HepG2 (cell line): ENCODE results near the gene IRF3. TPM values are rescaled to one million over a fixed set of nuclear protein-coding genes. Genes with fewer than 3 reads are reported as not detected.
A peak's percentile ranks its signal among the peaks of the same experiment; 100 is the strongest.

Source experiments
- ELF4 ChIP-seq: sonication (generic); formaldehyde crosslinking; IDR thresholded peaks from 2 replicates; pipeline ENCODE4 v1.5.0; 2020; ENCODE audit warnings: missing genetic modification reagents, mild to moderate bottlenecking, moderate library complexity, borderline replicate concordance
- GABPB1 ChIP-seq: IDR thresholded peaks from 2 replicates; pipeline ENCODE4 v1.6.1; 2016; ENCODE audit warnings: mild to moderate bottlenecking, missing genetic modification reagents, moderate library complexity, missing compliant biosample characterization
- GFI1 ChIP-seq: sonication (generic); formaldehyde crosslinking; IDR thresholded peaks from 2 replicates; pipeline ENCODE4 v1.5.0; 2020; ENCODE audit warnings: missing genetic modification reagents, mild to moderate bottlenecking, borderline replicate concordance
- GZF1 ChIP-seq: sonication (generic); formaldehyde crosslinking; IDR thresholded peaks from 2 replicates; pipeline ENCODE4 v1.5.1; 2020; ENCODE audit warnings: mild to moderate bottlenecking, missing genetic modification reagents
- HBP1 ChIP-seq: IDR thresholded peaks from 2 replicates; pipeline ENCODE4 v1.6.1; 2016; ENCODE audit warnings: low read depth, control low read depth
- MED13 ChIP-seq: sonication (generic); formaldehyde crosslinking; IDR thresholded peaks from 2 replicates; pipeline ENCODE4 v1.5.0; 2020; ENCODE audit warnings: missing genetic modification reagents
- MIER3 ChIP-seq: IDR thresholded peaks from 2 replicates; pipeline ENCODE4 v1.6.1; 2016; ENCODE audit warnings: missing compliant biosample characterization, borderline replicate concordance
- NFYC ChIP-seq: IDR thresholded peaks from 2 replicates; pipeline ENCODE4 v1.6.1; 2016; ENCODE audit warnings: missing genetic modification reagents, missing compliant biosample characterization
- RORA ChIP-seq: sonication (generic); formaldehyde crosslinking; IDR thresholded peaks from 2 replicates; pipeline ENCODE4 v1.5.0; 2020; ENCODE audit warnings: mild to moderate bottlenecking, missing genetic modification reagents, moderate library complexity
- SP1 ChIP-seq, 2 experiments: fragments of 450-650 bp in 1 of 2; sonication (generic) in 1 of 2; formaldehyde crosslinking in 1 of 2; IDR thresholded peaks; 2 replicates each; pipeline versions ENCODE4 v1.4.0 to v1.6.1; 2016 to 2020; ENCODE audit warnings: missing genetic modification reagents in 1 of 2
- TCF12 ChIP-seq, 2 experiments: fragments of 450-650 bp in 1 of 2; sonication (generic) in 1 of 2; formaldehyde crosslinking in 1 of 2; IDR thresholded peaks; 2 replicates each; pipeline versions ENCODE4 v1.6.1 to v1.8.0; 2017 to 2022; ENCODE audit warnings: antibody characterized with exemption in 1 of 2, mild to moderate bottlenecking in 1 of 2, missing genetic modification reagents in 1 of 2, moderate library complexity in 1 of 2
- ZBTB37 ChIP-seq: sonication (generic); formaldehyde crosslinking; IDR thresholded peaks from 2 replicates; pipeline ENCODE4 v1.4.0; 2020; ENCODE audit warnings: mild to moderate bottlenecking, missing genetic modification reagents
- ZNF207 ChIP-seq: fragments of 450-650 bp; IDR thresholded peaks from 2 replicates; pipeline ENCODE4 v1.6.1; 2016; ENCODE audit warnings: antibody characterized with exemption, borderline replicate concordance
- ZNF232 ChIP-seq: sonication (generic); formaldehyde crosslinking; IDR thresholded peaks from 2 replicates; pipeline ENCODE4 v1.4.0; 2020; ENCODE audit warnings: missing genetic modification reagents, borderline replicate concordance
- ZNF235 ChIP-seq: sonication (generic); formaldehyde crosslinking; IDR thresholded peaks from 2 replicates; pipeline ENCODE4 v1.8.1; 2023; ENCODE audit warnings: mild to moderate bottlenecking, missing genetic modification reagents, borderline replicate concordance
- ZNF296 ChIP-seq: sonication (generic); formaldehyde crosslinking; conservative IDR thresholded peaks from 2 replicates; pipeline ENCODE4 v1.5.0; 2020; ENCODE audit warnings: mild to moderate bottlenecking, missing genetic modification reagents
- ZNF552 ChIP-seq: sonication (generic); formaldehyde crosslinking; IDR thresholded peaks from 2 replicates; pipeline ENCODE4 v1.9.0; 2022; ENCODE audit warnings: missing genetic modification reagents, mild to moderate bottlenecking, borderline replicate concordance
- polyA plus RNA-seq, 8 experiments: library from polyadenylated mRNA; depleted of rRNA in 3 of 8; stranded (reverse) in 7 of 8; unstranded in 1 of 8; fragments of >200 nt; fragmentation: Illumina TruSeq in 4 of 8; extraction: Trizol in 4 of 8; gene quantifications; 2 replicates each; pipeline versions ENCODE4 v1.2.1 to v1.2.3, GENCODE V29; 2011 to 2016; ENCODE audit warnings: low read depth in 4 of 8, missing spikeins in 1 of 8, mixed read lengths in 1 of 8; ENCODE audit not compliant: insufficient read depth in 1 of 8
- total RNA-seq, 5 experiments: library from RNA; depleted of rRNA; stranded (reverse); fragments of >200 nt; fragmentation: Illumina TruSeq; extraction: Trizol; gene quantifications; 2 replicates each; pipeline ENCODE4 v1.2.3, GENCODE V29; 2016; ENCODE audit warnings: low read depth in 1 of 5
- TF ChIP-seq, protein P1 (sequence below): IDR thresholded peaks from 2 replicates; pipeline ENCODE4 v1.6.1; 2016; ENCODE audit warnings: missing genetic modification reagents, missing compliant biosample characterization
- TF ChIP-seq, protein P2 (sequence below): sonication (generic); formaldehyde crosslinking; IDR thresholded peaks from 2 replicates; pipeline ENCODE4 v1.5.0; 2020; ENCODE audit warnings: mild to moderate bottlenecking, missing genetic modification reagents, moderate library complexity

The IRF3 gene
- total and polyA plus RNA-seq, 2 of the 13 experiments (the other 11 are each of a cell fraction or from before 2014, with no cell fraction given): 61.9 to 65.5 TPM

- no peak for TF ChIP-seq TCF12 (IDR thresholded peaks at IDR 0.05)
- no peak for TF ChIP-seq TCF12 (CRISPR knock-in tag; IDR thresholded peaks at IDR 0.05)
- TF ChIP-seq NFYC (CRISPR knock-in tag): no peak
- TF ChIP-seq HBP1: peak; percentile 90; the same call in 1 of the 2 replicates
- no peak for TF ChIP-seq MED13 (CRISPR knock-in tag)
- TF ChIP-seq GFI1 (CRISPR knock-in tag): no peak
- no peak for TF ChIP-seq ZNF296 (CRISPR knock-in tag)
- TF ChIP-seq MIER3 (CRISPR knock-in tag): no peak
- no peak for TF ChIP-seq ZNF207
- TF ChIP-seq, protein P1, sequence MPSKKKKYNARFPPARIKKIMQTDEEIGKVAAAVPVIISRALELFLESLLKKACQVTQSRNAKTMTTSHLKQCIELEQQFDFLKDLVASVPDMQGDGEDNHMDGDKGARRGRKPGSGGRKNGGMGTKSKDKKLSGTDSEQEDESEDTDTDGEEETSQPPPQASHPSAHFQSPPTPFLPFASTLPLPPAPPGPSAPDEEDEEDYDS: peak; percentile 45; the same call in 1 of the 2 replicates
- 0 out of 2 replicates have a peak, but pooled peaks have one; percentile 43 for TF ChIP-seq GZF1 (CRISPR knock-in tag)
- no peak for TF ChIP-seq RORA (CRISPR knock-in tag)
- no peak for TF ChIP-seq SP1 (IDR thresholded peaks at IDR 0.05)
- peak; percentile 71 for TF ChIP-seq SP1 (CRISPR knock-in tag; IDR thresholded peaks at IDR 0.05)
- TF ChIP-seq ZNF235 (CRISPR knock-in tag): no peak
- TF ChIP-seq ZNF552 (CRISPR knock-in tag): no peak
- peak; percentile 65 for TF ChIP-seq GABPB1 (CRISPR knock-in tag)
- TF ChIP-seq ZNF232 (CRISPR knock-in tag): peak; percentile 25; the same call in 1 of the 2 replicates
- TF ChIP-seq, protein P2, sequence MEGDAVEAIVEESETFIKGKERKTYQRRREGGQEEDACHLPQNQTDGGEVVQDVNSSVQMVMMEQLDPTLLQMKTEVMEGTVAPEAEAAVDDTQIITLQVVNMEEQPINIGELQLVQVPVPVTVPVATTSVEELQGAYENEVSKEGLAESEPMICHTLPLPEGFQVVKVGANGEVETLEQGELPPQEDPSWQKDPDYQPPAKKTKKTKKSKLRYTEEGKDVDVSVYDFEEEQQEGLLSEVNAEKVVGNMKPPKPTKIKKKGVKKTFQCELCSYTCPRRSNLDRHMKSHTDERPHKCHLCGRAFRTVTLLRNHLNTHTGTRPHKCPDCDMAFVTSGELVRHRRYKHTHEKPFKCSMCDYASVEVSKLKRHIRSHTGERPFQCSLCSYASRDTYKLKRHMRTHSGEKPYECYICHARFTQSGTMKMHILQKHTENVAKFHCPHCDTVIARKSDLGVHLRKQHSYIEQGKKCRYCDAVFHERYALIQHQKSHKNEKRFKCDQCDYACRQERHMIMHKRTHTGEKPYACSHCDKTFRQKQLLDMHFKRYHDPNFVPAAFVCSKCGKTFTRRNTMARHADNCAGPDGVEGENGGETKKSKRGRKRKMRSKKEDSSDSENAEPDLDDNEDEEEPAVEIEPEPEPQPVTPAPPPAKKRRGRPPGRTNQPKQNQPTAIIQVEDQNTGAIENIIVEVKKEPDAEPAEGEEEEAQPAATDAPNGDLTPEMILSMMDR (CRISPR knock-in tag): peak; percentile 33; the same call in 1 of the 2 replicates
- 0 out of 2 replicates have a peak, but pooled peaks have one; percentile 62 for TF ChIP-seq ELF4
- TF ChIP-seq ZBTB37: 0 out of 2 replicates have a peak, but pooled peaks have one; percentile 37
Observed at GRCh38 chr19:49665351-49666119, at the start of gene IRF3, which contains the start of gene BCL2L12 (continued).
